ENCODE data around the gene FGF19.

The FGF19 gene

DNA sequence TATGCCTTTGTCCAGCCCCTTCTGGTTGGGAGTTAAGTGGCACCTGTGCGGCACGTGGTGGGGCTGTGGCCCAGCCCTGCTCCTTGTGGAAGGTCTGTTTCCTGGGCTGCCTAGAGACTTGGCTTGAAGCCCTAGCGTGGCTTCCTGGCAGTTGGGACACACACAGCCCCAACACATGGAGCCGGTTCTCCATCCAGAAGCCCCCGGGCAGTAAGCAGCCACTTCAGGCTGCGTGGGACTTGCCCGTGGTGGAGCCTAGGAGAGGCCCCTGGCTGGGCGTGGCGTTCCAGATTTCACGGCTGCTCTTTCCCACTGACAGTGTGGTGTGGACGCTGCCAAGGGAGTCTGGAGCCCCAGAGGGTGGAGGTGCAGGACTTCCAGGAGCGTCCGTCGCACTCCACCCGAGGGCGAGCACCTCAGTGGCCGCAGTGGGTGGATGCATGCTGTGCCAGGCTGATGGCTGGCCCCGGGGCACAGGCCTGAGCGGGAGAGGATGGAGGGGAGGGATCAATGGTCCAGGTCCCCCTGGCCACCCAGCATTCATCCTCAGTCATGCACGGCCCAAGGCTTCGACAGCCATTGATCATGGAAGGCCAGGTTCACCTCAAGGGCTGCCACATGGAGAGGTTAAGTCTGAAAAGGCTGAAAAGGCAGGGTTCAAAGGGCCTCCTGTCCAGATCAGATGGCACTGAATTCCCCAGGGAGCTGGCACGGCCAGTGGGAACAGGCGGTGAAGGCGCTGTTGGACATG, 53.6 kb downstream of the FGF19 start:
- TF ChIP-seq, protein P1, sequence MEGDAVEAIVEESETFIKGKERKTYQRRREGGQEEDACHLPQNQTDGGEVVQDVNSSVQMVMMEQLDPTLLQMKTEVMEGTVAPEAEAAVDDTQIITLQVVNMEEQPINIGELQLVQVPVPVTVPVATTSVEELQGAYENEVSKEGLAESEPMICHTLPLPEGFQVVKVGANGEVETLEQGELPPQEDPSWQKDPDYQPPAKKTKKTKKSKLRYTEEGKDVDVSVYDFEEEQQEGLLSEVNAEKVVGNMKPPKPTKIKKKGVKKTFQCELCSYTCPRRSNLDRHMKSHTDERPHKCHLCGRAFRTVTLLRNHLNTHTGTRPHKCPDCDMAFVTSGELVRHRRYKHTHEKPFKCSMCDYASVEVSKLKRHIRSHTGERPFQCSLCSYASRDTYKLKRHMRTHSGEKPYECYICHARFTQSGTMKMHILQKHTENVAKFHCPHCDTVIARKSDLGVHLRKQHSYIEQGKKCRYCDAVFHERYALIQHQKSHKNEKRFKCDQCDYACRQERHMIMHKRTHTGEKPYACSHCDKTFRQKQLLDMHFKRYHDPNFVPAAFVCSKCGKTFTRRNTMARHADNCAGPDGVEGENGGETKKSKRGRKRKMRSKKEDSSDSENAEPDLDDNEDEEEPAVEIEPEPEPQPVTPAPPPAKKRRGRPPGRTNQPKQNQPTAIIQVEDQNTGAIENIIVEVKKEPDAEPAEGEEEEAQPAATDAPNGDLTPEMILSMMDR (IDR thresholded peaks at IDR 0.05; ENCODE audit: low read depth, low read length): no peak
- no peak overlapping the region for H3K4me3 ChIP-seq (ENCODE audit: low read depth, low read length)

DNA sequence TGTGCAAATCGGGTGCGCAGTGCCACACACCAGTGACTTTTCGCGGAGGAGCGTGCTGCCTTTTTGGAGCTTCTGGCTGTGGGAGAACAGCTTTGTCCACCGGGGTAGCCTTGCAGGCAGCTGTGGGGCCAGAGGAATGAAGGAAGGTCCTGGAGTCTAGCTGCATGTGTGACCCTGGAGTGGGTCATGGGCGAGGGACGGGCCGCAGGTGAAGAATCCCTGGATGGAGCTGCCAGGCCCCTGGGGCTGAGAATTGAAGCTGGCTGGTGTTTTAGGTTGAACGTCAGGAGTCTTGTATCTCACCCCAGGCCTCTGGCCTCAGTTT, 54.3 kb downstream of the FGF19 start:
- H3K4me3 ChIP-seq (ENCODE audit: low read depth, low read length): no peak overlapping the region
- TF ChIP-seq, protein P1 (IDR thresholded peaks at IDR 0.05; ENCODE audit: low read depth, low read length): no peak

DNA sequence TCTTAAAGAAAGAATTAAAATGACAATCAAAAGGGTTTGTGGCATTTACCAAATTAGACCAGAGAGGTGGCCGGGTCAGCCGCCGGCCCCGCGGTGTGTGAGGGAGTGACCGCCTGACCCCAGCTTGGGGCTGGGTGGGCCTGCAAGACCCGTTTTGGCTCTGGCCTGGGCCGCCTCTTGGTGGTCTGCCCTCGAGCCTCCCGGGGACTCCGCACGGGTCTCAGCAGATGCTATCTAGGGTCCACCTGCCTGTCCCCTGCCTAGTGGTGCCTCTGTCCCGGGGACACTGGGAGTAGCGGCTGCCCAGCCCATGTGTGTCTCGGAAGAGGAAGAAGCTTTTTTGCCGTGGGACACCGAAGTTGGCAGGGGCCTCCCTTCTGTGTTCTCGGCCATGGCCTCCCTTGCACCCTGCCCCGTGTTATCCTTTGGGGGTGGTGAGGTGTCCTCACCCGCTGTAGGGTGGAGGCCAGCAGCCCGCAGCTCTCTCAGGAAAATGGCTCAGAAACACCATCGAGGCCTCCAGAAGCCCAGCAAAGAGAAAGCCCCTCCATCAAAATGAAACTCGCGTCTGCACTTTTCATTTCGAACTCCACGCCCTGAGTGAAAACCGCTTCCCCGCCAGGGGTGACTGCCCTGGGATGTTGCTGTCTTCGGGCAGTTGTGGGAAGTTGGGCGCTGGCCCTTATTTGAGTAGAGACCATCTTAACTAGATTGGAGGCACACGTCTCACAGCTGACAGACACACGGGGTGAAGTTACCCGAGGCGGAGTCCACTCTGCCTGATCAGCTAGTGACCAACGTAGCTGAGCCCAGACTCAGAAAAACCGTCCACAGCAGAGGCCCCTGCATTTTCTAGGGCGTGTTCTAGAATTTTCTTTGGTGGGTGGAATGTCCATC, 54.9 kb downstream of the FGF19 start:
- no peak overlapping the region for H3K4me3 ChIP-seq (ENCODE audit: low read depth, low read length)
- TF ChIP-seq, protein P1 (IDR thresholded peaks at IDR 0.05; ENCODE audit: low read depth, low read length): no peak
